Measurements from ENCODE around the gene FADS2.

Gene FADS2

DNA sequence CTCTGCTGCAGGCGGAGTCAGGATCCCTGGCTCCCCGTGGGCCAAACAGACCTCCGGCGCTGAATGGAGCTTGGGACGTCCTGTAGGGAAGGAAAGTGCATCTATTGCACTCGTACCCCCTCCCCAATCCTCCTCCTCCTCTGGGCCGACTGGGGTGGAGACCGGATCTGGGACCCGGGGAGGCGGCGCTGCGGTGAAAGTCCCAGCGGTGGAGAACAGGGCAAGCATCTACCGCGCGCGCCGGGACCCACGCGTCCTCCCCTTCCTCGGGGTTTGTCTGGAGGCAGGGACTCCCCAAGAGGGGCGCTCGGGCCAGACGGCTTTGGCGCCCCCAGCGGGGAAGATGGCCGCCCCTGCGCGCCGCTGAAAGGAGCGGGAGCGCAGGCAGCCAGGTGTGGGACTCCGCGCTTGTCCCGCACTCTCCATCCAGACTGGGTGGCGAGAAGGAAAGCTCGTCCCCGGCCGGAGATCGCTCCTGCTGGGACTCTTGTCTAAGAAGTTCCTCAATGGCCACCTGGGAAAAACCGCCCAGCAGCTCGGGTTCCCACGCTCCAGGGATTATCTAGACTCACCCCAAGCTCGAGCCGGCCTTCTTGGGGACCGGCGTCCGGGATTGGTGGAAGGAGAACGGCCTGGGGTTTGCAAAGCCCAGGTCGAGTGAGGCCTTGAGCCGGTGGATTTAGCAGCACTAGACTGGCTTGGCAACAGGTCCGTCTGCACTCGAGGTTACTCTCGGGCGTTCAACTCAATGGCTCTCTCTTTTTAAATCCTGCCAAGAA lies 718 bp downstream of the FADS2 start:
- no peak for FAIRE-seq

- FAIRE-seq = no peak
Observed at GRCh38 chr11:61829806-61830205, 1.7 kb downstream of the FADS2 start.

DNA sequence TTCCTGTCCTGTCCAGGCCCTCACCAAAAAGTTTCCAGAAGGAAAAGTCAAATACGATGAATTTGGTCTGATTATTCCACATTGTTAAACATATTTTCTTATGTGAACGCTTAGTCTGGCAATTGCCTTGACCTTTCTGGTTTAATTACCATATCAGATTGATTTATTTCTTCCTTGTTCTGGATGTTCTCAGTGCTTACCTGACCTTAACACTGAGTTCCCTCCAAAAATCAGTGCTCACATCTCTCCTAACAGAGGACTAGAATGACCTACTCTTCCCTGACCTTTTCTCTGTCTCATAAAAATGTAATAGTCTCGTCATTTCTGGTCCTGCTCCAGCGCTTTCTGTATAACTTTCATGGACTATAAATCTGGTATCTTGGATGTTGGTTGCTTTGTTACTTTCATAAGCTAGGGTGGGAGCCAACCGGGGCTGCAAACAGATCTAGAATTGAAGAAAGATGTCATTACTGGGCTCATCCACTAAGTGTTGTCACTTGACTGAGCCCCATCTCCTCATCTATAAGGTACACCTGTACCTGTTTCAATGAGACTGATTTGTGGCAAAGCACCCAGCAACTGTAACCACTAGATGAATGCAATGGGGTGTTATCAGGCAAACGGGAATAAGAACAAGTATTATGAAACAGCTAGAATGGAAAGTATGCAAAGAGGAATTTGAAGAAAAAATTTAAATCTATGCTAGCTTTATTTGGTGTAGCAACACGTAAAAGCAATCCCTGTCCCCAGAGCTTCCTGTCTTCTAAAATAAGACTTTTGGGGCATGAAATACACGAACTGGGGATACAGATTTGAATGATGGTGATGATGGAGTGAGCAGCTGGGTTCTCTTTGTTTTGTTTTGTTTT lies 2.4 kb downstream of the FADS2 start:
- no peak for FAIRE-seq

- no peak for FAIRE-seq
Observed at GRCh38 chr11:61832207-61832606, 4.1 kb downstream of the FADS2 start.

- FAIRE-seq = no peak
Observed at GRCh38 chr11:61832754-61833153, 4.7 kb downstream of the FADS2 start.

- FAIRE-seq = no peak
Observed at GRCh38 chr11:61833471-61833870, 5.4 kb downstream of the FADS2 start.

- no peak for FAIRE-seq
Observed at GRCh38 chr11:61833926-61834277, 5.8 kb downstream of the FADS2 start.

- FAIRE-seq = no peak
Observed at GRCh38 chr11:61834278-61835048, 6.4 kb downstream of the FADS2 start.

DNA sequence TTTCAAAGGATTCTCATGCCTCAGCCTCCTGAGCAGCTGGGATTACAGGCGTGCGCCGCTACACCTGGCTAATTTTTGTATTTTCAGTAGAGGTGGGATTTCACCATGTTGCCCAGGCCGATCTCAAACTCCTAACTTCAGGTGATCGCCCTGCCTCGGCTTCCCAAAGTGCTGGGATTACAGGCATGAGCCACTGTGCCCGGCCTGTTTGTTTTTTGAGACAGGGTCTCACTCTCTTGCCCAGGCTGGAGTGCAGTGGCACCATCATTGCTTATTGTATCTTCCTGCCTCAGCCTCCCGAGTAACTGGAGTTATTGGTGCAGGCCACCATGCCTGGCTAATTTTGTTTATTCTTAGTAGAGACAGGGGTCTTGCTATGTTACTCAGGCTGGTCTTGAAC lies 8.1 kb downstream of the FADS2 start:
- no peak for FAIRE-seq

DNA sequence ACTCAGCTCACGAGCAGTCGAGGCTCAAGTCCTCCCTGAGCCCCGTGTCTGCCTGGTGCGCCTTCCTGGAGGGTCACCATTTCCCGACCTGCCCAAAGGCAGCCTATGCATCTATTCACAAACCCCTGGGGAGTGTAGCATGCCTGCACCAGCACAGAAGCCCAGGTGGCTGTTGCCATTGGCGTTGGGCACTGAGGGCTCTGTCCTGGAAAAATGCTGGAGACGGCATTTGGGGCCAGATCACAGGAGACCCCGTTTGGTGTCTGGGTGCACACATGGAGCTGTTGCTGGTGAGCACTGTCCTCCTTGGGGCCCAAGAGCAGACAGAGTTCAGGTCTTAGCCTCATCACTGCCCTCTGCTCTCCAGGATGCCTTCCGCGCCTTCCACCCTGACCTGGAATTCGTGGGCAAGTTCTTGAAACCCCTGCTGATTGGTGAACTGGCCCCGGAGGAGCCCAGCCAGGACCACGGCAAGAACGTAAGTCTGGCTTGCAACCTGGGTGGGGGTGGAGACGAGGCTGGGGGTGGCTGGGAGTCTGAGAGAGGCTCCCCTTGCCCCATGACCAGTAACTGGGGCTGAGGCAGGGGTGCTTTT lies 9.4 kb downstream of the FADS2 start:
- FAIRE-seq = no peak

DNA sequence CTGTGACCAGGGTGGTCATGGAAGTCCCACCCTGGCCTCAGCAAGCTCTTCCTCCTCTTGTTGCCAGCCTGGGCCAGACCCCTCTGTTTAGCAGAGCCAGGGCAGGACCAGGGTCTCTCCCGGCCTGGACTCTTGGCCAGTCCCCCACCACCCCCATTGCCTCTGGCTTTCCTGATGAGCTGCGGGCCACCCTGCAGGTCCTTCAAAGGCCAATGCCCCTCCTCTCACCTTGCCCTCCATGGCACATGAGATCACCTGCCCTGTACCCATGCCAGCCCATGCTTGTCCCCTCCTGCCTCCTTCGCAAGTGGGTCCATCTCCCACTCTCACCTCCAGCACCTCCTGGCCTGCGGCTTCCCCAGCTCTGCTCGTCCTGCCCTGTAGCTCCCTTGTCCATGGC lies 10.4 kb downstream of the FADS2 start:
- FAIRE-seq = no peak

DNA sequence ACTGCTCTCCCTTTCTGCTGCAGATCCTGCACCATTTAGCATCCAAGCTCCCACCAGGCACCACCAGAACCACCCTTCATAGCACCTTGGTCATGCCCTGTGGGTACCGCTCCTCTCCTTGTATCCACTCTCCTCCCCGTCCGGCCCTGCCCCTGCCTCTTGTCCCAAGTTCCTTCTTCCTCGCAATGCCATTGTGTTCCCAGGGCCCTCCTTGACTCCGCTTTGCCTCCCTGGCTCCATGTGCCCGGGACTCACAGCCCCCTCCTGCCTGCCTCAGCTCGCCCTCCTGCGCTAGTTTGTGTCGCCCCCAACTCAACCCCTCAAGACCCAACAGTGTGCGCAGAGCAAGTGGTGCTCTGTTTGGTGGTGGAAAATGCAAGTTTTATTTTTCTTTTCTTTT lies 10.8 kb downstream of the FADS2 start:
- FAIRE-seq = no peak

DNA sequence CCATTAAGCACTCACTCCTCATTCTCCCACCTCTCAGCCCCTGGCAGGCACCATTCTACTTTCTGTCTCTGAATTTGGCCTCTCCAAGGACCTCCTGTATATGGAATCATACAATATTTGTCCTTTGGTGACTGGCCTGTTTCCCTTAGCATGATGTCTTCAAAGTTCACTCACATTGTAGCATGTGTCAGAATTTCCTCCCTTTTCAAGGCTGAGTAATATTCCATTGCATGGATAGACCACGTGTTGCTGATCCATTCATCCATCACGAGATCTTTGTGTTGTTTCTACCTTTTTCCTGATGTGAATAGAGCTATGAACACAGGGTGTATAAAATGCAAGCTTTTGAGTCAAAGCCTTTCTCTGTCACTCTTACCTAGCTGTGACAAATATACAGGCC lies 11.6 kb downstream of the FADS2 start:
- no peak for FAIRE-seq

- FAIRE-seq = no peak
Observed at GRCh38 chr11:61840371-61840770, 12.3 kb downstream of the FADS2 start.

- FAIRE-seq = no peak
Observed at GRCh38 chr11:61841636-61842527, 13.8 kb downstream of the FADS2 start.

- no peak for FAIRE-seq
Observed at GRCh38 chr11:61842528-61842820, 14.4 kb downstream of the FADS2 start.

DNA sequence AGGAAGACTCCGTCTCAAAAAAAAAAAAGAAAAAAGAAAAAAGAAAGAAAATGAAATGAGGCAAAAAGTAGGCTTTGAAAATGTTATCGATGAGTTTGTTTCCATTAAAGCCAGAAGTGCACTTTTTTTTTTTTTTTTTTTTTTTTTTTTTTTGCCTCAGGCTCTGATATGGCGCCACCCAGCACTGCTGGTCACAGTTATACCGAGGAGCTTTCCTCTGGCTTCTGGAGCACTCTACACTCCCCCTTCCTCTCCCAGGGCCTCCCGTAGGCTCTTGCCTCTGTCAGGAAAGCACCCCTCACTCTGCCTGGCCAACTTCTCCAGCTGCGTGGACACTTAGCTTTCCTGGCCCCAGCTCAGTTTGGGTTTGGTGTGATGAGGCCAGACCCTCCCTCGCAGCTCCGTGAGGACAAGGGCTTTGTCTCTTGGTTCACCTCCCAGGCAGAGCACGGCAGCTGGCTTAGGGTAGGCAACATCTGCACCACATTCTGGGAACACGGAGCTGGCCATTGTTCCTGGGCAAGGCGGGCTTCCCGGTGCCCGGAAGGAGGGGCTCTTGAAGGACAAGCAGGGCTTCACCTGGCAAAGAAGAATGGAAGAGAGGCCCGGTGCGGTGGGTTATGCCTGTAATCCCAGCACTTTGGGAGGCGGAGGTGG lies 16.9 kb downstream of the FADS2 start:
- FAIRE-seq = no peak

GRCh38 chr11:61846362-61847020 lies 18.4 kb downstream of the FADS2 start:
- FAIRE-seq = no peak

DNA sequence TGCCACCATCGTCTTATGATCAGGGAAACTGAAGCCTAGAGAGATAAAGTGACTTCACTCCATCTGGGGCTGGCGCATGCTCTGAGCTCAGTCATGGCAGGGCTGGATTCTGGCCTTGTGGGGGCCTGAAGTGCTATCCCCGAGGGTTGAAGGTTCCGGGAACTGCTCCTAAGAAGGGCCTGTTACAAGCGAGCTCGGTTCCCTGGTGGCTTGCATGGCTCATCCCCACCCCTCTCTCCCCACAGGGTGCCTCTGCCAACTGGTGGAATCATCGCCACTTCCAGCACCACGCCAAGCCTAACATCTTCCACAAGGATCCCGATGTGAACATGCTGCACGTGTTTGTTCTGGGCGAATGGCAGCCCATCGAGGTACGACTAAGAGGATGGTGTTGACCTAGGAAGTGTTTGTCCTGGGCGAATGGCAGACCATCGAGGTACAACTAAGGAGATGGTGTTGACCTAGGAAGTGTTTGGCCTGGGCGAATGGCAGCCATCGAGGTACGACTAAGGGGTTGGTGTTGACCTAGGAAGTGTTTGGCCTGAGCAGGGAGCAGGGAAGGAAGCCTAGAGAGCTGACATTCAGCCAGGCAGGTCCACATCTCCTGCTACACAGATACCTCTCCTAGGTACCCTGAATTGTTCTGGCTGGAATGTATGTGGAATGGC lies 19.9 kb downstream of the FADS2 start:
- no peak for FAIRE-seq

- no peak for FAIRE-seq
Observed at GRCh38 chr11:61848631-61849030, 20.5 kb downstream of the FADS2 start.
